SK-N-MC (cell line): ENCODE results near the gene BBLN.

Source experiments
- EZH2 ChIP-seq: fragments of 200-600 bp; sonication (generic); IDR thresholded peaks from one replicate; pipeline ENCODE4 v1.6.1; 2017; ENCODE audit warnings: antibody characterized with exemption
- POLR2AphosphoS5 ChIP-seq: IDR thresholded peaks from 2 replicates; pipeline ENCODE4 v1.6.1; 2012; ENCODE audit warnings: mild to moderate bottlenecking, low read depth, low read length, borderline replicate concordance

- no peak for TF ChIP-seq POLR2AphosphoS5
- no peak for TF ChIP-seq EZH2
Observed at GRCh38 chr9:128149951-128150593, 10.0 kb upstream of the BBLN start.
